ENCODE measurements around the gene FHOD3.

DNA sequence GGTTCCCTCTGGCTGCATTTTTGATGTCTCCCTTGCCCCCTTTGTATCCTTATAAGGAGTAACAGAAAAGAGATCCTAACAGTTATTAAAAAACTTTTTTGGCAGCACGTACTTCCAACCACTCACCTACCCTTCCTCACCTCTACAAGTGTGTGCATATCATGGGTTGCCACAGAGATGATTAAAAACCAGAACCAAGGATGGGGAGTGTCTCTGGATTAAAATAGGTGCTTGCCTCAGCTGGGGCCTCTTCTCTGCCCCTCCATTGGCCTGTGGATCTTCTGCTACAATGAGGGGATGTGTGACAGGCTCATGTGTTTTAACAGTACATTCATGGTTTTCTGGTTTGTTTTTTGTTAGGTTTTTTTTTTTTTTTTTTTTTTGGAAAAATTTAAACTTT lies 160.8 kb downstream of the FHOD3 start:
- TF ChIP-seq FOXA1 (IDR thresholded peaks at IDR 0.05) = no peak
- TF ChIP-seq, protein P1, sequence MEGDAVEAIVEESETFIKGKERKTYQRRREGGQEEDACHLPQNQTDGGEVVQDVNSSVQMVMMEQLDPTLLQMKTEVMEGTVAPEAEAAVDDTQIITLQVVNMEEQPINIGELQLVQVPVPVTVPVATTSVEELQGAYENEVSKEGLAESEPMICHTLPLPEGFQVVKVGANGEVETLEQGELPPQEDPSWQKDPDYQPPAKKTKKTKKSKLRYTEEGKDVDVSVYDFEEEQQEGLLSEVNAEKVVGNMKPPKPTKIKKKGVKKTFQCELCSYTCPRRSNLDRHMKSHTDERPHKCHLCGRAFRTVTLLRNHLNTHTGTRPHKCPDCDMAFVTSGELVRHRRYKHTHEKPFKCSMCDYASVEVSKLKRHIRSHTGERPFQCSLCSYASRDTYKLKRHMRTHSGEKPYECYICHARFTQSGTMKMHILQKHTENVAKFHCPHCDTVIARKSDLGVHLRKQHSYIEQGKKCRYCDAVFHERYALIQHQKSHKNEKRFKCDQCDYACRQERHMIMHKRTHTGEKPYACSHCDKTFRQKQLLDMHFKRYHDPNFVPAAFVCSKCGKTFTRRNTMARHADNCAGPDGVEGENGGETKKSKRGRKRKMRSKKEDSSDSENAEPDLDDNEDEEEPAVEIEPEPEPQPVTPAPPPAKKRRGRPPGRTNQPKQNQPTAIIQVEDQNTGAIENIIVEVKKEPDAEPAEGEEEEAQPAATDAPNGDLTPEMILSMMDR (IDR thresholded peaks at IDR 0.05; ENCODE audit: low read depth, low read length, missing input control) = no peak
- no peak for TF ChIP-seq TAF1 (conservative IDR thresholded peaks at IDR 0.05)
- no peak for TF ChIP-seq HNF4A (conservative IDR thresholded peaks at IDR 0.05)
- TF ChIP-seq JUND (IDR thresholded peaks at IDR 0.05) = no peak
- TF ChIP-seq GABPA (IDR thresholded peaks at IDR 0.05 in 1 of 2, conservative IDR thresholded peaks at IDR 0.05 in 1 of 2) = no peak
- no peak for TF ChIP-seq YY1 (IDR thresholded peaks at IDR 0.05)
